HFFc6 (cell line): ENCODE data around the gene ZNF638. TPM values are rescaled to one million over a fixed set of nuclear protein-coding genes. Genes with fewer than 3 reads are reported as not detected.
"Not testable (repeated sequence)": the region's sequence is repeated elsewhere in the genome, so short reads cannot be mapped to it uniquely, and the experiment has no call there.

Source experiments
- DNase-seq: peaks from one replicate; pipeline ENCODE4 v3.0.0-alpha.2; 2018
- H3K27ac Mint-ChIP-seq: 2 replicates; pipeline ENCODE4 v1.8.0; 2020; ENCODE audit warnings: mild to moderate bottlenecking, mixed read lengths
- H3K27me3 Mint-ChIP-seq: 2 replicates; pipeline ENCODE4 v1.8.0; 2021; ENCODE audit warnings: mild to moderate bottlenecking, moderate library complexity, mixed read lengths; ENCODE audit not compliant: insufficient read depth
- H3K36me3 Mint-ChIP-seq: 2 replicates; pipeline ENCODE4 v1.8.0; 2021; ENCODE audit warnings: low read depth, mixed read lengths
- H3K4me1 Mint-ChIP-seq: 2 replicates; pipeline ENCODE4 v1.8.0; 2020; ENCODE audit warnings: low read depth, mixed read lengths
- H3K4me3 Mint-ChIP-seq: 2 replicates; pipeline ENCODE4 v1.8.0; 2020; ENCODE audit warnings: mild to moderate bottlenecking, moderate library complexity, mixed read lengths
- H3K9me3 Mint-ChIP-seq: 2 replicates; pipeline ENCODE4 v1.8.0; 2020; ENCODE audit warnings: mild to moderate bottlenecking, mixed read lengths
- CTCF ChIP-seq: fragments of 200-600 bp; sonication (generic); IDR thresholded peaks from 2 replicates; pipeline ENCODE4 v1.5.0; 2021; ENCODE audit warnings: antibody characterized with exemption, mild to moderate bottlenecking
- total RNA-seq, 6 experiments: library from RNA; stranded (reverse); fragmentation: NEBNext Ultra II Directional; extraction: Animal tissue kit (Norgen Biotek cat#: 25700); gene quantifications; 2 replicates in 1 of 6; 3 replicates in 5 of 6; pipeline ENCODE4 v1.2.3, GENCODE V29; 2021

The ZNF638 gene
- total RNA-seq, 6 experiments from 2014 or later: 58.5 to 66.6 (median 60.6) TPM

- no peak for TF ChIP-seq CTCF
- Mint-ChIP-seq H3K4me1 (peaks cover 4% of the 10 kb centered on the region; the same call in 1 of the 2 replicates), H3K27me3 (peaks cover 8% of the 10 kb centered on the region), H3K9me3 (no peaks in the 10 kb centered on the region), H3K4me3 (no peak overlapping the region), H3K36me3 (peaks cover 9% of the 10 kb centered on the region), H3K27ac (no peak overlapping the region)
- DNase-seq: no peak
Measured at GRCh38 chr2:71327916-71328315, 3.7 kb upstream of the ZNF638 start.

- TF ChIP-seq CTCF: no peak
- H3K27ac Mint-ChIP-seq: no peak overlapping the region
- H3K9me3 Mint-ChIP-seq: no peaks in the 10 kb centered on the region
- H3K36me3 Mint-ChIP-seq: peaks cover 22% of the 10 kb centered on the region
- peaks cover 21% of the 10 kb centered on the region for H3K4me1 Mint-ChIP-seq
- no peak overlapping the region for H3K4me3 Mint-ChIP-seq
- H3K27me3 Mint-ChIP-seq: peaks cover 4% of the 10 kb centered on the region; the same call in 1 of the 2 replicates
- no peak for DNase-seq
Measured at GRCh38 chr2:71330155-71330554, 1.4 kb upstream of the ZNF638 start.

- peaks cover 21% of the 10 kb centered on the region for H3K4me1 Mint-ChIP-seq
- no peak overlapping the region for H3K27ac Mint-ChIP-seq
- no peak for DNase-seq
- TF ChIP-seq CTCF: no peak
- peaks cover 22% of the 10 kb centered on the region for H3K36me3 Mint-ChIP-seq
- no peak overlapping the region; the same call in 1 of the 2 replicates for H3K4me3 Mint-ChIP-seq
- H3K9me3 Mint-ChIP-seq: no peaks in the 10 kb centered on the region
- H3K27me3 Mint-ChIP-seq: peaks cover 4% of the 10 kb centered on the region; the same call in 1 of the 2 replicates
Measured at GRCh38 chr2:71330585-71331330, 824 bp upstream of the ZNF638 start.

GRCh38 chr2:71331331-71331580, 326 bp upstream of the ZNF638 start:
- Mint-ChIP-seq H3K4me3 (peak overlapping the region; percentile 98), H3K36me3 (peaks cover 22% of the 10 kb centered on the region), H3K4me1 (peaks cover 21% of the 10 kb centered on the region)
- not testable (repeated sequence) for H3K27me3 Mint-ChIP-seq, H3K9me3 Mint-ChIP-seq, H3K27ac Mint-ChIP-seq, DNase-seq

GRCh38 chr2:71332435-71332796, 834 bp downstream of the ZNF638 start:
- Mint-ChIP-seq H3K4me3 (peak overlapping the region; percentile 98), H3K36me3 (peaks cover 22% of the 10 kb centered on the region), H3K4me1 (peaks cover 30% of the 10 kb centered on the region), H3K27me3 (peaks cover 4% of the 10 kb centered on the region; the same call in 1 of the 2 replicates), H3K27ac (peak overlapping the region; percentile 100), H3K9me3 (no peaks in the 10 kb centered on the region)
- no peak for DNase-seq
- no peak for TF ChIP-seq CTCF

- peaks cover 3% of the 10 kb centered on the region; the same call in 1 of the 2 replicates for H3K27me3 Mint-ChIP-seq
- peaks cover 42% of the 10 kb centered on the region for H3K4me1 Mint-ChIP-seq
- peaks cover 22% of the 10 kb centered on the region for H3K36me3 Mint-ChIP-seq
- DNase-seq: no peak
- peak overlapping the region; percentile 5; the same call in 1 of the 2 replicates for H3K27ac Mint-ChIP-seq
- peak overlapping the region; percentile 98 for H3K4me3 Mint-ChIP-seq
- no peak for TF ChIP-seq CTCF
- H3K9me3 Mint-ChIP-seq: no peaks in the 10 kb centered on the region
Measured at GRCh38 chr2:71333619-71334018, 2.0 kb downstream of the ZNF638 start.
